Brain microvascular endothelial cell (primary cell): ENCODE data around the gene NCK1.

Source experiments
- DNase-seq: peaks from one replicate; pipeline ENCODE4 v3.0.0-alpha.2; 2020
- H3K27ac ChIP-seq: fragments of 250-450 bp; sonication (Bioruptor Pico); 2 replicates; pipeline ENCODE4 v1.5.1; 2020; ENCODE audit warnings: mild to moderate bottlenecking, moderate library complexity
- H3K27me3 ChIP-seq: fragments of 250-450 bp; sonication (Bioruptor Pico); replicated peaks from 2 replicates; pipeline ENCODE4 v1.5.1; 2020; ENCODE audit warnings: mild to moderate bottlenecking
- H3K36me3 ChIP-seq: fragments of 250-450 bp; sonication (Bioruptor Pico); replicated peaks from 2 replicates; pipeline ENCODE4 v1.5.1; 2020; ENCODE audit warnings: mild to moderate bottlenecking
- H3K4me3 ChIP-seq: 2 replicates; pipeline ENCODE4 v1.5.1; 2011; ENCODE audit warnings: low read depth, mild to moderate bottlenecking, control low read depth, low read length, moderate library complexity
- in situ Hi-C: cut with HindIII; loops from 2 replicates; pipeline ENCODE4 v1.10.0; 2017; ENCODE audit warnings: low sequenced_read_pairs, low pct_ligation_motif_present
- TF ChIP-seq, protein P1 (sequence below): IDR thresholded peaks from 2 replicates; pipeline ENCODE4 v1.5.1; 2011; ENCODE audit warnings: low read depth, mild to moderate bottlenecking, moderate library complexity, low read length, control low read depth, inconsistent platforms; ENCODE audit errors: missing control alignments

NCK1 gene

DNA sequence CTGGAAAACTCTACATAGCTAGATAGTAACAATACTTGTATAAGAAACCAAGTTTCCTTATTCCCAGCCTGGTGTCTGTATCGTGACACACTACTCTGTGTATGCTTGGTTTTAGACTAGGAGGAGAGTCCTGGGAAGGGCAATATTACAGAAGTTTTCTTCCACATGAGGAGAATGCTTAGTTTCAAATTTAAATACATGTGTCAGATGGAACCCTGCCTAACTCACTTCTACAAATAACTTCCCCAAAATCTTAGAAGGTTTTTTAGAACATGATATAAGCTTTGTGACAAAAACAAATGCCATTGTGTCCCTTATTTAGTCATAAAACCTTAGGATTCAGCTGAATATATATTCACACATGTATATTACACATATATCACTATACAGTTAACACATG lies 88.6 kb downstream of the NCK1 start:
- DNase-seq, result no peak
- TF ChIP-seq, protein P1, sequence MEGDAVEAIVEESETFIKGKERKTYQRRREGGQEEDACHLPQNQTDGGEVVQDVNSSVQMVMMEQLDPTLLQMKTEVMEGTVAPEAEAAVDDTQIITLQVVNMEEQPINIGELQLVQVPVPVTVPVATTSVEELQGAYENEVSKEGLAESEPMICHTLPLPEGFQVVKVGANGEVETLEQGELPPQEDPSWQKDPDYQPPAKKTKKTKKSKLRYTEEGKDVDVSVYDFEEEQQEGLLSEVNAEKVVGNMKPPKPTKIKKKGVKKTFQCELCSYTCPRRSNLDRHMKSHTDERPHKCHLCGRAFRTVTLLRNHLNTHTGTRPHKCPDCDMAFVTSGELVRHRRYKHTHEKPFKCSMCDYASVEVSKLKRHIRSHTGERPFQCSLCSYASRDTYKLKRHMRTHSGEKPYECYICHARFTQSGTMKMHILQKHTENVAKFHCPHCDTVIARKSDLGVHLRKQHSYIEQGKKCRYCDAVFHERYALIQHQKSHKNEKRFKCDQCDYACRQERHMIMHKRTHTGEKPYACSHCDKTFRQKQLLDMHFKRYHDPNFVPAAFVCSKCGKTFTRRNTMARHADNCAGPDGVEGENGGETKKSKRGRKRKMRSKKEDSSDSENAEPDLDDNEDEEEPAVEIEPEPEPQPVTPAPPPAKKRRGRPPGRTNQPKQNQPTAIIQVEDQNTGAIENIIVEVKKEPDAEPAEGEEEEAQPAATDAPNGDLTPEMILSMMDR, result no peak
- no peaks in the 10 kb centered on the region for H3K27me3 ChIP-seq
- H3K4me3 ChIP-seq, result no peak overlapping the region
- H3K36me3 ChIP-seq, result no peaks in the 10 kb centered on the region
- in situ Hi-C loops, result no loop called here
- H3K27ac ChIP-seq, result no peak overlapping the region

DNA sequence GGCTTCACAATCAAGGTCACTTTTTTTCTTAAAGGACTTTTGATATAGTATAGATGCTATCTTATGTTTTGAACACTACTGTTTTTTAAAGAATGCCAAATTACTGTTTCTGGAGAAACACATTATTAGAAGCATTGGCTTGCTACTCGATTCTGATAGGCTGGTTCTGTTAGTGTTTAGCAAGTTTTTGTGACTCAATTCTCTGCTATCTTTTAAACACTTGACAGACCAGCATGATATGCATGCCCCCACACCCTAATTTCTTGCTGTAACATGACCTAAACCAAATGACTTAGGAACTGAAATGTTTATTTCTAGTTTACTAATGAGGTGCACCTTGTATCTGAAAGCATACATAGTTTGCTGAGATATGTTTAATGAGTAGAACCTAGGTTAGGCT lies 90.3 kb downstream of the NCK1 start:
- in situ Hi-C loops, result no loop called here
- no peak for DNase-seq
- TF ChIP-seq, protein P1, result no peak
- Histone ChIP-seq H3K4me3 (no peak overlapping the region), H3K36me3 (no peaks in the 10 kb centered on the region), H3K27ac (no peak overlapping the region), H3K27me3 (no peaks in the 10 kb centered on the region)

DNA sequence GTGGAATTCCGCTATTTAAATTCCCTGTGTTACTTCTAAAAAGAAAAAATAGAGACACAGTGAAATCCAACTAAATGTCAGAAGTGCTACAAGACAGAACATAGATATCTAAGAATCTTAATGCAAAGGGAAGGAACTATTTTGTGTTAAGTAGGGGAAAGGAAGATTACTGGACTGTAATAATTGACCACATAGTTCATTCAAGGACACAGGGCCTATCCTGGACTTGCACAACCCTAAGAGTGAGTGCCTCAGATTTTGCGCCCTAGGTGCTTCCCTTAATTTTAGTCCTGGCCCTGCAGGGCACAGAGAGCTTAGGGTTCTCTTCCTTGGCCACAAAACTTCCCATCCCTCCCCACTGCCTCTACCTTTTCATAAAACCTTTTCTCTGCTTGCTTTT lies 92.2 kb downstream of the NCK1 start:
- DNase-seq, result no peak
- H3K36me3 ChIP-seq, result no peaks in the 10 kb centered on the region
- in situ Hi-C loops, result no loop called here
- H3K27ac ChIP-seq, result no peak overlapping the region
- TF ChIP-seq, protein P1, result no peak
- H3K27me3 ChIP-seq, result no peaks in the 10 kb centered on the region
- no peak overlapping the region for H3K4me3 ChIP-seq

DNA sequence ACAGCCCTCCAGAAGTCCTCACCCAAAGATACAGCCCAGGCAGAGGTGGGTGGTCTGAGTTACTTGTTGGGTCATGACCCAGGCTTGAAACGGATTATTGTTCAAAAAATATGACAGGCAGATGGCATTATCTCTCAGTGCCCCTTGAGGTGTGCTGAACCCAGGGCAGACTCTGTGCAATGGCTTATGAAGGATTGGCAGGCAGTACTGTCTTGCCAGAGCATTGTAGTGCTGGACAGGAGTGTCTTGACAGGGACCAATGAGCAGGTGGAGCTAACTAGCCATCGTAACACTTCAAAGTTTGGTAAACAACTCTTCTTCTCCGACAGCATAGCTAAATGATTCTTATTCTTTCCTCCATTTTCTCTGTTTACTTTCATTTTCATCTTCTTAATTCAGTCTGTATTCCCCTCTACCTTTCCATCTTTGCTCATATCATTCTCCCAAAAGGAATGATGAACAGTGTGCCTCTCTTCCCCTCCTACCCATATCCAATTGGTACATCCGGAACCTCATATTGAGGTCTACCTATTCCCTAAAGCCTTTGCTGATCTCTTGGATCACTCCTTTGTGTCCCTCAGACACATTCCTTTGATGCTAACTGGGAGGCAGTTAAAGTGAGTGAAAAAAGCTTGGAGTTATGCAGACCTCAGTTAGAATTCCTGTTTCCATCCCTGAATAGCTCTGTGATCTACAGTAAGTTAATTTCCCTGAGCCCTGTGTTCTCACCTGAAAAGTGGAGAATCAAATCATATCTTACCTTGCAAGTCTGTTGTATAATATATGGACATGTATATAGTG lies 93.2 kb downstream of the NCK1 start:
- TF ChIP-seq, protein P1, result no peak
- DNase-seq, result no peak
- H3K4me3 ChIP-seq, result no peak overlapping the region
- H3K27me3 ChIP-seq, result no peaks in the 10 kb centered on the region
- in situ Hi-C loops, result no loop called here
- peak overlapping the region; percentile 28 for H3K27ac ChIP-seq
- no peaks in the 10 kb centered on the region for H3K36me3 ChIP-seq

DNA sequence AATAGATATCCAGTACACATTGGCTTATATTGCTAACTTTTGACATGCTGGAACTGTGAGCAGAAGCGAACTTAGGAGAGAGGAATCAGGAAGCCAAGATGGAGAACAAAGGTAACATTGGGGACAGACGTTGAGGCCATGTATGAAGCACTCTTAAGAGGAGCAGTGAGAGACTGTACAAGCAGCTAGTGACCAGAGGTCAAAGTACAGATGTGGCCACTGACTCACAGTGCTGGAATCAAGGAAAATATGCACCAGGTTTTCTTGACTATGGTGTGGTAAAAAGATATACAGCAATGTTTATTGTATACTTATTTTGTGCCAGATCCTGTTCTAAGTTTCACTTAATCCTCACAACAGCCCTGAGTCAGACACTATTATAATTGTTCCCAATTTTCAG lies 93.8 kb downstream of the NCK1 start:
- peak; percentile 84 for DNase-seq

More for the DNA sequence above, 93.8 kb downstream of the NCK1 start:
- Histone ChIP-seq H3K36me3 (no peaks in the 10 kb centered on the region), H3K4me3 (no peak overlapping the region), H3K27me3 (no peaks in the 10 kb centered on the region), H3K27ac (peak overlapping the region; percentile 28)
- in situ Hi-C loops, result no loop called here
- TF ChIP-seq, protein P1, result no peak
